ENCODE data around the gene CMC2.

DNA sequence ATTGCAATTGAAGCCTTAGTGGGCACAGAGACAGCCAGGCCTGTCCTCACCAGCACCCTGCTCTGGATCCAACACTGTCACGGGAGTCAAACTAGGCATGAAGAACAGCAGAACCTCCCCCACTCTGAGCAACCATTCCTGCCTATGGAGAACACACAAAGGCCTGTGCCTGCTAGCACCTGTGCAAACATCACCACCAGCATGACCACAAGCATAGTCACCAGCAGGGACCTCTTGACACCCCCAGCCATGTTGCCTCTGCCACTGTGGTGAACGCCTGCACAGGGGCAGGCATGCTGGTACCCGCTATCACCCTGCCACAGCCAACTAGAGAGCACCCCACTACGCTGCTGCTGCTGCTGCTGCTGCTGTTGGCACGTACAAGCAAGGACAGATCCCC is 51.7 kb downstream of the CMC2 start:
- TF ChIP-seq, protein P1, sequence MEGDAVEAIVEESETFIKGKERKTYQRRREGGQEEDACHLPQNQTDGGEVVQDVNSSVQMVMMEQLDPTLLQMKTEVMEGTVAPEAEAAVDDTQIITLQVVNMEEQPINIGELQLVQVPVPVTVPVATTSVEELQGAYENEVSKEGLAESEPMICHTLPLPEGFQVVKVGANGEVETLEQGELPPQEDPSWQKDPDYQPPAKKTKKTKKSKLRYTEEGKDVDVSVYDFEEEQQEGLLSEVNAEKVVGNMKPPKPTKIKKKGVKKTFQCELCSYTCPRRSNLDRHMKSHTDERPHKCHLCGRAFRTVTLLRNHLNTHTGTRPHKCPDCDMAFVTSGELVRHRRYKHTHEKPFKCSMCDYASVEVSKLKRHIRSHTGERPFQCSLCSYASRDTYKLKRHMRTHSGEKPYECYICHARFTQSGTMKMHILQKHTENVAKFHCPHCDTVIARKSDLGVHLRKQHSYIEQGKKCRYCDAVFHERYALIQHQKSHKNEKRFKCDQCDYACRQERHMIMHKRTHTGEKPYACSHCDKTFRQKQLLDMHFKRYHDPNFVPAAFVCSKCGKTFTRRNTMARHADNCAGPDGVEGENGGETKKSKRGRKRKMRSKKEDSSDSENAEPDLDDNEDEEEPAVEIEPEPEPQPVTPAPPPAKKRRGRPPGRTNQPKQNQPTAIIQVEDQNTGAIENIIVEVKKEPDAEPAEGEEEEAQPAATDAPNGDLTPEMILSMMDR (IDR thresholded peaks at IDR 0.05): no peak
- TF ChIP-seq EP300 (IDR thresholded peaks at IDR 0.05) (no peak), POLR2AphosphoS5 (IDR thresholded peaks at IDR 0.05) (no peak)

Measured in sigmoid colon (tissue), 4 donors.